Right lobe of liver (tissue), 6 donors: ENCODE measurements around the gene ST8SIA4. TPM values are rescaled to one million over a fixed set of nuclear protein-coding genes. Genes with fewer than 3 reads are reported as not detected.

Source experiments
- ATAC-seq, 4 donors: fragments of 200-7000 bp; cut with Tn5 transposase; one replicate each; pipeline ENCODE4 v1.9.1; 2020; ENCODE audit warnings: mild to moderate bottlenecking in 4 of 4, moderate library complexity in 4 of 4
- DNase-seq, 3 donors: peaks; one replicate each; pipeline ENCODE4 v3.0.0-alpha.2; 2020
- H3K27ac ChIP-seq, 3 donors: fragments of 200-600 bp; one replicate each; pipeline ENCODE4 v1.8.0; 2022
- H3K27me3 ChIP-seq, 2 donors: fragments of 200-600 bp; one replicate each; pipeline ENCODE4 v1.8.0; 2022
- H3K36me3 ChIP-seq, 4 donors: fragments of 200-600 bp; sonication (generic) in 1 of 4; one replicate each; pipeline versions ENCODE4 v1.5.1 to v1.8.0; 2017 to 2022; ENCODE audit warnings: control low read depth in 1 of 4
- H3K4me1 ChIP-seq, 4 donors: fragments of 200-600 bp; sonication (generic) in 1 of 4; one replicate each; pipeline versions ENCODE4 v1.5.1 to v1.8.0; 2017 to 2022; ENCODE audit warnings: control low read depth in 1 of 4
- H3K4me3 ChIP-seq, 3 donors: fragments of 200-600 bp; one replicate each; pipeline ENCODE4 v1.8.0; 2022
- H3K9me3 ChIP-seq, 4 donors: fragments of 200-600 bp; sonication (generic) in 1 of 4; one replicate each; pipeline versions ENCODE4 v1.5.1 to v1.8.0; 2017 to 2022; ENCODE audit warnings: control low read depth in 1 of 4
- CTCF ChIP-seq, 4 donors: fragments of 200-600 bp in 3 of 4; fragments of 450-650 bp in 1 of 4; IDR thresholded peaks; one replicate each; pipeline versions ENCODE4 v1.5.1 to v1.8.0; 2016 to 2022; ENCODE audit warnings: antibody characterized with exemption in 4 of 4, mild to moderate bottlenecking in 2 of 4
- POLR2A ChIP-seq: fragments of 450-650 bp; IDR thresholded peaks from one replicate; pipeline ENCODE4 v1.6.1; 2017; ENCODE audit warnings: antibody characterized with exemption, mild to moderate bottlenecking
- WGBS: methylation state at CpG from one replicate; pipeline ENCODE4 v1.1.6; 2018; ENCODE audit warnings: low coverage, low lambda C conversion rate; ENCODE audit not compliant: insufficient coverage; ENCODE audit errors: missing lambda C conversion rate; 5-methylcytosine and 5-hydroxymethylcytosine counted together
- intact Hi-C, 2 donors: fragments of 100-400 bp; cut with DNase I; formaldehyde crosslinking; loops; one replicate each; pipeline versions ENCODE4 v1.11.2 to v1.14.1; 2022
- total RNA-seq, 6 experiments: library from RNA; depleted of rRNA in 2 of 6; stranded (reverse); fragments of >200 nt in 2 of 6; fragmentation: NEBNext Ultra II Directional in 3 of 6; extraction: Animal tissue kit (Norgen Biotek cat#: 25700) in 3 of 6; gene quantifications; one replicate each; pipeline versions ENCODE4 v1.1.0 to v1.2.4, GENCODE V29; 2016 to 2023
- donor health status: DM: no; HTN: yes; CAD: no.
- donor health status: DM: no; HTN: no; CAD: no.
- donor health status: DM: no; HTN: no; CAD: no.
- donor health status: DM: no; HTN: yes; CAD: no.
- donor health status: DM: no; HTN: yes; CAD: no.

The ST8SIA4 gene
- total RNA-seq, 6 experiments from 2014 or later: 1.2 to 6.7 (median 1.7) TPM

GRCh38 chr5:100832252-100833230 is 70.5 kb downstream of the ST8SIA4 start:
- intact Hi-C loops: no loop called here
- Histone ChIP-seq H3K4me1 (no peaks in the 10 kb centered on the region), H3K4me3 (no peak overlapping the region), H3K9me3 (no peaks in the 10 kb centered on the region), H3K27ac (no peak overlapping the region), H3K27me3 (no peaks in the 10 kb centered on the region), H3K36me3 (no peaks in the 10 kb centered on the region)
- no peak for DNase-seq
- TF ChIP-seq POLR2A (no peak), CTCF (IDR thresholded peaks at IDR 0.05) (no peak)
- 65% methylated on average over 6 of the region's 6 CpGs for WGBS
- no peak for ATAC-seq

- intact Hi-C loops: no loop called here
- Histone ChIP-seq H3K9me3 (no peaks in the 10 kb centered on the region), H3K27me3 (no peaks in the 10 kb centered on the region), H3K27ac (no peak overlapping the region), H3K4me3 (no peak overlapping the region), H3K36me3 (no peaks in the 10 kb centered on the region), H3K4me1 (no peaks in the 10 kb centered on the region)
- TF ChIP-seq CTCF (IDR thresholded peaks at IDR 0.05) (no peak), POLR2A (no peak)
- DNase-seq: no peak
- 79% methylated on average over 9 of the region's 9 CpGs for WGBS
- ATAC-seq: no peak
Observed at GRCh38 chr5:100828898-100829356, 74.2 kb downstream of the ST8SIA4 start.

GRCh38 chr5:100828071-100828897 is 74.8 kb downstream of the ST8SIA4 start:
- Histone ChIP-seq H3K27me3 (no peaks in the 10 kb centered on the region), H3K9me3 (no peaks in the 10 kb centered on the region), H3K27ac (no peak overlapping the region), H3K36me3 (no peaks in the 10 kb centered on the region), H3K4me3 (no peak overlapping the region), H3K4me1 (no peaks in the 10 kb centered on the region)
- WGBS: 33% methylated on average over 5 of the region's 7 CpGs
- intact Hi-C loops: no loop called here
- peak in 3 of 4 donors; percentile 10 to 60 (median 49) for ATAC-seq
- no peak for TF ChIP-seq POLR2A
- TF ChIP-seq CTCF (IDR thresholded peaks at IDR 0.05): no peak
- no peak for DNase-seq

- no peaks in the 10 kb centered on the region for H3K36me3 ChIP-seq
- no peak for DNase-seq
- H3K9me3 ChIP-seq: no peaks in the 10 kb centered on the region
- intact Hi-C loops: no loop called here
- ATAC-seq: peak; percentile 24 to 61 (median 39)
- no peak overlapping the region for H3K27ac ChIP-seq
- 8% methylated on average over 2 of the region's 2 CpGs for WGBS
- H3K27me3 ChIP-seq: no peaks in the 10 kb centered on the region
- no peak for TF ChIP-seq CTCF (IDR thresholded peaks at IDR 0.05)
- no peak for TF ChIP-seq POLR2A
- H3K4me3 ChIP-seq: no peak overlapping the region
- no peaks in the 10 kb centered on the region for H3K4me1 ChIP-seq
Observed at GRCh38 chr5:100827481-100827889, 75.6 kb downstream of the ST8SIA4 start.
